ENCODE data around the gene TMEM131L.

DNA sequence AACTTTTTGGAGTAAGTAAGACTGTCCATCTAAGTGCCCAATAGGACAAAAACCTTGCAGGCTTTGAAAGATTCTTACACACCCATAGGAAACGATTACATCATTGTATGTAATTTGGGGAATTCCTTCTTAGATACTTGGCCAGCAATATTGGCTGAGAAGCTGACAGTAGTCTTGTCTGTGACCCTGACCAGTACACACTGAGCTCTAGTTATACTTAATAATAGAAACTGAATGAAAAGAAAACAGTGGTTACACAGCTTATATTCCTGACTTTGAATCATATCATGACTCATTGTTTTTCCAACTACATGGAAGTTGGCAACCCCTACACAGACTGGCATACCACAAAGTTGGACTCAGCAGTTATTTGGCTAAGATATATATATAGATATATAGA lies 210.8 kb downstream of the TMEM131L start:
- TF ChIP-seq, protein P1, sequence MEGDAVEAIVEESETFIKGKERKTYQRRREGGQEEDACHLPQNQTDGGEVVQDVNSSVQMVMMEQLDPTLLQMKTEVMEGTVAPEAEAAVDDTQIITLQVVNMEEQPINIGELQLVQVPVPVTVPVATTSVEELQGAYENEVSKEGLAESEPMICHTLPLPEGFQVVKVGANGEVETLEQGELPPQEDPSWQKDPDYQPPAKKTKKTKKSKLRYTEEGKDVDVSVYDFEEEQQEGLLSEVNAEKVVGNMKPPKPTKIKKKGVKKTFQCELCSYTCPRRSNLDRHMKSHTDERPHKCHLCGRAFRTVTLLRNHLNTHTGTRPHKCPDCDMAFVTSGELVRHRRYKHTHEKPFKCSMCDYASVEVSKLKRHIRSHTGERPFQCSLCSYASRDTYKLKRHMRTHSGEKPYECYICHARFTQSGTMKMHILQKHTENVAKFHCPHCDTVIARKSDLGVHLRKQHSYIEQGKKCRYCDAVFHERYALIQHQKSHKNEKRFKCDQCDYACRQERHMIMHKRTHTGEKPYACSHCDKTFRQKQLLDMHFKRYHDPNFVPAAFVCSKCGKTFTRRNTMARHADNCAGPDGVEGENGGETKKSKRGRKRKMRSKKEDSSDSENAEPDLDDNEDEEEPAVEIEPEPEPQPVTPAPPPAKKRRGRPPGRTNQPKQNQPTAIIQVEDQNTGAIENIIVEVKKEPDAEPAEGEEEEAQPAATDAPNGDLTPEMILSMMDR (IDR thresholded peaks at IDR 0.05; ENCODE audit: low read length) = no peak
- TF ChIP-seq EZH2phosphoT487 (IDR thresholded peaks at IDR 0.05; ENCODE audit: low read length) (no peak), EZH2 (optimal IDR thresholded peaks at IDR 0.05; ENCODE audit: low read depth, low read length) (no peak)
